Mononuclear cell (primary cell): Measurements from ENCODE around the gene CLCA1. TPM values are rescaled to one million over a fixed set of nuclear protein-coding genes. Genes with fewer than 3 reads are reported as not detected.

Experiments used
- H3K27me3 ChIP-seq: 2 replicates; pipeline ENCODE4 v1.6.0; 2011; ENCODE audit warnings: low read length, control low read depth; ENCODE audit not compliant: insufficient read depth
- H3K4me1 ChIP-seq: 2 replicates; pipeline ENCODE4 v1.5.1; 2011; ENCODE audit warnings: mild to moderate bottlenecking, low read length, control low read depth; ENCODE audit not compliant: insufficient read depth
- H3K4me3 ChIP-seq: 2 replicates; pipeline ENCODE4 v1.5.1; 2011; ENCODE audit warnings: mild to moderate bottlenecking, low read length, moderate library complexity
- H3K9me3 ChIP-seq: 2 replicates; pipeline ENCODE4 v1.5.1; 2011; ENCODE audit warnings: low read depth, mild to moderate bottlenecking, control low read depth, low read length
- total RNA-seq: library from RNA; depleted of rRNA; stranded (reverse); fragments of >200 nt; gene quantifications from one replicate; pipeline ENCODE4 v1.2.3, GENCODE V29; 2012

The CLCA1 gene
- total RNA-seq, 1 donor, result not detected

DNA sequence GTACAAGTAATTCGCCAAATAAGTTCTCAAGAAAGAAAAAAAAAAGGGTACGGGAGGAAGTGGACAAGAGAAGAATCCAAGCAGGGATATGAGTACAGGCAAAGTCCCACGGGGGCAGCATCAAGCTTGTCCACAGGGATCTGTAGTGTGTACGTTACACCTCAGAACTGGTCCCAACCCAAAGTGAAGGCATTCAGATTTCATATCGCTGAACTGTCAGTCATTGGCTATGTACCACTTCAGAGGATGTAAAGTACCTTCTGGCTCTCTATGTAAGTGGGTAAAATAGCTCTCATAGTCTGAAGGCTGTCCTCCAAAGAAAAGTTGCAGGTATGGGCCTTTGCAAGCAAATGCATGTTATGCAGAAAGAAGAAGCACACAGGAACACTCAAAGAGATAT is 70.0 kb downstream of the CLCA1 start:
- H3K27me3 ChIP-seq, result peaks cover 15% of the 10 kb centered on the region
- H3K4me3 ChIP-seq, result no peak overlapping the region
- no peaks in the 10 kb centered on the region for H3K4me1 ChIP-seq

DNA sequence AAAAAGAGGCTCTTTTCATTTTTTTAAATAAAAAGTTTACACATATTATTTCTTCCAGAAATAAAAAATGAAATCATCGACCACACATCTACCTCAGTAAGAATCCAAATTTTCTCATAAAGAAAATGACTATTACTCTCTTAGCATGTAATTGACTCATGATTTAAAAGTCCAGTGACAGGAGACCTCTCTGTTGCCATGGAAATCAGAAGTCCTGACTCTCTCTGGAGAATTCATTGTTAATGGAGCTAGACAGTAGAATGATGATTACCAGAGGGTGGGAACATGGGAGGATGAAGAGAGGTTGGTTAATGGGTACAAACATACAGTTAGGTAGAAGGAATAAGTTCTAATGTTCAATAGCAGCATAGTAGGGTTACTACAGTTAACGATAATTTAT is 73.1 kb downstream of the CLCA1 start:
- H3K4me3 ChIP-seq, result no peak overlapping the region
- H3K27me3 ChIP-seq, result peaks cover 7% of the 10 kb centered on the region
- H3K4me1 ChIP-seq, result no peaks in the 10 kb centered on the region
- no peaks in the 10 kb centered on the region for H3K9me3 ChIP-seq

More for the DNA sequence above, 70.0 kb downstream of the CLCA1 start:
- H3K9me3 ChIP-seq, result no peaks in the 10 kb centered on the region

DNA sequence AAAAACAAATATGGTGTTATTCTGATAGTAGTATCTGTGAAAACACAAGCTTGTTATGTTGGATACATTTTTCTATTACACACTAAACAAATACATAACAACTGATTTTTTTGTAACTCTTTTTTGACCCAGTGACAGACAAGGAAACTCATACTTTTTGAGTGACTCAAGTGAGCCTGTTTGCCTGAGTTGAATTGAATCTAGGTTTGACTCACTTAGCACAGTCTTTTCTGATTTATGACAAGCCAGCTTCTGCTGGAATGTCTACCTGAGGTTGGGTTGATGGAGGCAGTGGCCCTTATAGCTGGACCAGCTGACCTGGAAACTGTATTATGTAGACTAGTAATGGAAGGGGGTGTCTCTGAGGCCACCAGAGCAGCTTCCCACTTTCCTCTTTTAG is 73.9 kb downstream of the CLCA1 start:
- H3K27me3 ChIP-seq, result peaks cover 4% of the 10 kb centered on the region
- no peak overlapping the region for H3K4me3 ChIP-seq
- no peaks in the 10 kb centered on the region for H3K4me1 ChIP-seq
- no peaks in the 10 kb centered on the region for H3K9me3 ChIP-seq

GRCh38 chr1:86546787-86547221 is 78.1 kb downstream of the CLCA1 start, which contains the start of gene CLCA4:
CLCA4 (plus strand) TSS chr1:86547078; CDS start chr1:86547120, 42 bp downstream.
- Histone ChIP-seq H3K9me3 (no peaks in the 10 kb centered on the region), H3K4me1 (no peaks in the 10 kb centered on the region), H3K4me3 (no peak within 1 kb of the TSS), H3K27me3 (no peaks in the 10 kb centered on the region)

- H3K27me3 ChIP-seq, result no peaks in the 10 kb centered on the region
- no peaks in the 10 kb centered on the region for H3K4me1 ChIP-seq
- no peak overlapping the region for H3K4me3 ChIP-seq
- H3K9me3 ChIP-seq, result no peaks in the 10 kb centered on the region
Measured at GRCh38 chr1:86548839-86549238, 80.1 kb downstream of the CLCA1 start.

Other genes with a start within 250 kb of the CLCA1 start
- gene ODF2L, start 72.6 kb upstream of the CLCA1 start, total RNA-seq, result 57.9 TPM
- gene CLCA2, start 44.8 kb upstream of the CLCA1 start, total RNA-seq, result not detected
- not detected for gene CLCA4, start 78.2 kb downstream of the CLCA1 start, total RNA-seq
- 54.4 TPM for gene SH3GLB1, start 235.6 kb downstream of the CLCA1 start, total RNA-seq